ENCODE data around the gene HNRNPR.

DNA sequence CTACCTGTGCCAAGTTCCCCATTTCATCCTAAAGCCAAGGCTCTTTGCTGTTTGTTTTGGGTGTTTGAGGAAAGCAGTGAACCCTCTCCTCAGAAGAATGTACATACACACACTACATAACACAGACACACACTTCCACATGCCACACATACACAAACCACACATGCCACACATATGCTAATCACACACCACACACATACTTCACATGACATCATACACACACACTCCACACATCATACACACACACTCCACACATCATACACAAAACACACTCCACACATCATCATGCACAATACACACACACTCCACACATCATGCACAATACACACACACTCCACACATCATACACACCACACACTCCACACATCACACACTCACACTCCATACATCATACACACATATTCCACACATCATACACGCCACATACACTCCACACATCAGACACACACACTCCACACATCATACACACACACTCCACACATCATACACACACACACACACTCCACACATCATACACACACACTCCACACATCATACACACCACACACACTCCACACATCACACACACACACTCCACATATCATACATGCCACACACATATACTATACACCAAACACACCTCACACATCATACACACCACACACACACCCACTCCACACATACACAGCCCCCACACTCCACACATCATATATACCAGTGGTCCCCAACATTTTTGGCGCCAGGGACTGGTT lies 48.2 kb upstream of the HNRNPR start:
- TF ChIP-seq, protein P1, sequence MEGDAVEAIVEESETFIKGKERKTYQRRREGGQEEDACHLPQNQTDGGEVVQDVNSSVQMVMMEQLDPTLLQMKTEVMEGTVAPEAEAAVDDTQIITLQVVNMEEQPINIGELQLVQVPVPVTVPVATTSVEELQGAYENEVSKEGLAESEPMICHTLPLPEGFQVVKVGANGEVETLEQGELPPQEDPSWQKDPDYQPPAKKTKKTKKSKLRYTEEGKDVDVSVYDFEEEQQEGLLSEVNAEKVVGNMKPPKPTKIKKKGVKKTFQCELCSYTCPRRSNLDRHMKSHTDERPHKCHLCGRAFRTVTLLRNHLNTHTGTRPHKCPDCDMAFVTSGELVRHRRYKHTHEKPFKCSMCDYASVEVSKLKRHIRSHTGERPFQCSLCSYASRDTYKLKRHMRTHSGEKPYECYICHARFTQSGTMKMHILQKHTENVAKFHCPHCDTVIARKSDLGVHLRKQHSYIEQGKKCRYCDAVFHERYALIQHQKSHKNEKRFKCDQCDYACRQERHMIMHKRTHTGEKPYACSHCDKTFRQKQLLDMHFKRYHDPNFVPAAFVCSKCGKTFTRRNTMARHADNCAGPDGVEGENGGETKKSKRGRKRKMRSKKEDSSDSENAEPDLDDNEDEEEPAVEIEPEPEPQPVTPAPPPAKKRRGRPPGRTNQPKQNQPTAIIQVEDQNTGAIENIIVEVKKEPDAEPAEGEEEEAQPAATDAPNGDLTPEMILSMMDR (IDR thresholded peaks at IDR 0.05; ENCODE audit: insufficient read depth, low read length, poor library complexity, severe bottlenecking) = no peak
- TF ChIP-seq EZH2phosphoT487 (conservative IDR thresholded peaks at IDR 0.05; ENCODE audit: low read length) = no peak
